Vagina (tissue), 2 donors: ENCODE measurements around the gene NYAP2.

Experiments used
- CTCF ChIP-seq, 3 experiments: fragments of 450-650 bp in 2 of 3; fragments of 200-600 bp in 1 of 3; sonication (generic) in 1 of 3; IDR thresholded peaks; one replicate each; pipeline ENCODE4 v1.5.1; 2017 to 2019; ENCODE audit warnings: antibody characterized with exemption in 3 of 3, mild to moderate bottlenecking in 2 of 3, moderate library complexity in 2 of 3
- POLR2A ChIP-seq, 2 donors: fragments of 450-650 bp; IDR thresholded peaks; one replicate each; pipeline ENCODE4 v1.6.1; 2017; ENCODE audit warnings: antibody characterized with exemption in 2 of 2, mild to moderate bottlenecking in 2 of 2, moderate library complexity in 2 of 2
- POLR2AphosphoS5 ChIP-seq, 2 donors: sonication (generic); formaldehyde crosslinking; IDR thresholded peaks; one replicate each; pipeline ENCODE4 v1.9.0; 2017; ENCODE audit warnings: antibody characterized with exemption in 2 of 2, mild to moderate bottlenecking in 2 of 2, low read depth in 1 of 2; ENCODE audit not compliant: insufficient read depth in 1 of 2

GRCh38 chr2:225437319-225437718, 37.8 kb downstream of the NYAP2 start:
- no peak for TF ChIP-seq POLR2AphosphoS5 (IDR thresholded peaks at IDR 0.05; ENCODE audit: insufficient read depth in 1 of 2, low read depth in 1 of 2)
- no peak for TF ChIP-seq POLR2A (IDR thresholded peaks at IDR 0.05)
- no peak for TF ChIP-seq CTCF (IDR thresholded peaks at IDR 0.05)
